Kidney epithelial cell (primary cell): Measurements from ENCODE around the gene CCDC57. TPM values are rescaled to one million over a fixed set of nuclear protein-coding genes. Genes with fewer than 3 reads are reported as not detected.
A peak's percentile ranks its signal among the peaks of the same experiment; 100 is the strongest.

Experiments used
- DNase-seq: peaks from one replicate; pipeline ENCODE4 v3.0.0-alpha.2; 2010; ENCODE audit warnings: low read depth
- H3K27me3 ChIP-seq: 2 replicates; pipeline ENCODE4 v1.6.0; 2011; ENCODE audit warnings: low read length; ENCODE audit not compliant: control insufficient read depth, insufficient read depth
- H3K36me3 ChIP-seq: 2 replicates; pipeline ENCODE4 v1.5.1; 2011; ENCODE audit warnings: low read length; ENCODE audit not compliant: control insufficient read depth, insufficient read depth
- H3K4me3 ChIP-seq: 2 replicates; pipeline ENCODE4 v1.5.1; 2011; ENCODE audit warnings: low read depth, mild to moderate bottlenecking, control low read depth, low read length
- total RNA-seq: library from RNA; depleted of rRNA; stranded (reverse); fragments of >200 nt; gene quantifications from 2 replicates; pipeline ENCODE4 v1.2.3, GENCODE V29; 2015
- TF ChIP-seq, protein P1 (sequence below): IDR thresholded peaks from 2 replicates; pipeline ENCODE4 v1.5.1; 2011; ENCODE audit warnings: mild to moderate bottlenecking, moderate library complexity, low read length, control low read depth, inconsistent platforms; ENCODE audit not compliant: insufficient read depth, poor library complexity, severe bottlenecking

Gene CCDC57
- total RNA-seq, 1 donor from 2014 or later, result 25.5 TPM

- DNase-seq, result no peak
- no peaks in the 10 kb centered on the region for H3K36me3 ChIP-seq
- H3K27me3 ChIP-seq, result no peaks in the 10 kb centered on the region
- TF ChIP-seq, protein P1, sequence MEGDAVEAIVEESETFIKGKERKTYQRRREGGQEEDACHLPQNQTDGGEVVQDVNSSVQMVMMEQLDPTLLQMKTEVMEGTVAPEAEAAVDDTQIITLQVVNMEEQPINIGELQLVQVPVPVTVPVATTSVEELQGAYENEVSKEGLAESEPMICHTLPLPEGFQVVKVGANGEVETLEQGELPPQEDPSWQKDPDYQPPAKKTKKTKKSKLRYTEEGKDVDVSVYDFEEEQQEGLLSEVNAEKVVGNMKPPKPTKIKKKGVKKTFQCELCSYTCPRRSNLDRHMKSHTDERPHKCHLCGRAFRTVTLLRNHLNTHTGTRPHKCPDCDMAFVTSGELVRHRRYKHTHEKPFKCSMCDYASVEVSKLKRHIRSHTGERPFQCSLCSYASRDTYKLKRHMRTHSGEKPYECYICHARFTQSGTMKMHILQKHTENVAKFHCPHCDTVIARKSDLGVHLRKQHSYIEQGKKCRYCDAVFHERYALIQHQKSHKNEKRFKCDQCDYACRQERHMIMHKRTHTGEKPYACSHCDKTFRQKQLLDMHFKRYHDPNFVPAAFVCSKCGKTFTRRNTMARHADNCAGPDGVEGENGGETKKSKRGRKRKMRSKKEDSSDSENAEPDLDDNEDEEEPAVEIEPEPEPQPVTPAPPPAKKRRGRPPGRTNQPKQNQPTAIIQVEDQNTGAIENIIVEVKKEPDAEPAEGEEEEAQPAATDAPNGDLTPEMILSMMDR, result no peak
- H3K4me3 ChIP-seq, result peak within 1 kb of the TSS; percentile 84
Observed at GRCh38 chr17:82228842-82229697, 16.4 kb upstream of the CCDC57 start, which contains the start of gene SLC16A3. SLC16A3 (plus strand) TSS chr17:82229042; CDS start chr17:82236009, 6,967 bp downstream.

- no peaks in the 10 kb centered on the region for H3K27me3 ChIP-seq
Observed at GRCh38 chr17:82228278-82228841, 15.7 kb upstream of the CCDC57 start.

DNA sequence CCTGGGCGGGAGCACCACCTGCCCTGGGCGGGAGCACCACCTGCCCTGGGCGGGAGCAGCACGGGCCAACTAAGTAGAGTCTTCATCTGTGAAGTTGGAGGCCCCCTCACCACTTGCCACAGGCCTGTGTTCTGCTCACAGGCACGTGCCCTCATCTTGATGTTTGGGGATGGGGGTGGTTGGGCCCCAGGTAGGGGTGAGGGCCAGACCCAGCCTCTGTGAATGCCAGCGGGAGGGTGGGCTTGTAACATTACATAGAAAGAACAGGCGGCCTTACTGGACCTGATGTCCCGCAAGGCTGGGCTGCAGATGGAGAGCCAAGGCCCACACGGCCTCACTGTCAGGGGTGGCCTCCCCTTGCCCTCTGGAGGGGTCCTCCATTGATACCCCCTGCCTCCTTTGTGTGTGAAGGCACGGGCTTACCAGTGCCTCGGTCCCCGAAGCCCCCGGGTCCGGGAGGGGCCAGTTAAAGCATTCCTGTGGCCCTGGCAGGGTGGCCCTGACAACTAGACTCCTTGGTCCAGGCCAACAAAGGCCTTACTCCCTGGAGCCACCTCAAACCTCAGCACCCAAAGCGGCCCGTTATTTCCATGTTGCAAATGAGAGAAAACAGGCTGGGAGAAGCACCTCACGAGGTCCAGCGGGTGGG is 15.1 kb upstream of the CCDC57 start:
- TF ChIP-seq, protein P1, result no peak
- DNase-seq, result no peak
- Histone ChIP-seq H3K4me3 (peak overlapping the region; percentile 84), H3K27me3 (no peaks in the 10 kb centered on the region), H3K36me3 (no peaks in the 10 kb centered on the region)

More at GRCh38 chr17:82228278-82228841, 15.7 kb upstream of the CCDC57 start:
- Histone ChIP-seq H3K36me3 (no peaks in the 10 kb centered on the region), H3K4me3 (peak overlapping the region; percentile 84)
- TF ChIP-seq, protein P1, result no peak
- DNase-seq, result no peak

DNA sequence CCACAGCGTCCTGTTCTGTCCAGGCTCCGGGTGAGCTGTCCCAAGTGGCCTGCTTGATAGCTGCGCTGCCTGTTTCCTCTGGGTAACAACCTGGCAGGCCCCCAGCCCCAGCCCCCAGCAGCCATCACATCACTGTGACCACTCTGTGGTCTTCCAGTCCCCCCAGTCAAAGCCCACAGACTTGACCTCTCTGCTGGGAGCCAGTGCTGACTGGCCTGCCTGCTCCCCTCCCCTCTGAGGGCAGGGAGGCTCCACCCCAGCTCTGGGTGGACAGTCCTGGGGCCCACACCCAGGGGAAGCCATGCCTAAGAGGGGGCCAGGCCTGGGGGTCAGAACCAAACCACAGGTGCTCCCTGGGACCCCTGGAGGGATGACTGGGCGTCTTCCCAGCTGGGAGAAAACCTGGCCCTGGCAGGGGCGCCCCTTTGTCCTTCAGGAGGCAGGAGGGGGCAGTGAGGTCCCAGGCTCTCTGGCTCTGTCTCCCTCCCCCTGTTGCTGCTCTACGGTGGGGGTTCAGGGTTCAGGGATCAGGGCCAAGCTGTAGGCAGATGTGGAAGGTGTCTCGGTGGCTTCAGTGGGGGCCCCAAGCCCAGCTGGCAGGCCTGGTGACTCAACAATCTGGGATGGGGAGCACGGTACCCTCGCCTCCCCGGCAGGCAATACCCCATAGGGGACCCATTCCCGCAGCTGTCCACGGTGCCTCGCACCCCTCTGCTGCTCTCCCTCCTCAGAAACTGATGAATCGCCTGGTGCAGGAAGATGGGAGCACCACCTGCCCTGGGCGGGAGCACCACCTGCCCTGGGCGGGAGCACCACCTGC is 14.4 kb upstream of the CCDC57 start:
- TF ChIP-seq, protein P1, result no peak
- Histone ChIP-seq H3K4me3 (no peak overlapping the region), H3K27me3 (no peaks in the 10 kb centered on the region), H3K36me3 (no peaks in the 10 kb centered on the region)
- no peak for DNase-seq

- no peaks in the 10 kb centered on the region for H3K36me3 ChIP-seq
- no peak overlapping the region for H3K4me3 ChIP-seq
- H3K27me3 ChIP-seq, result no peaks in the 10 kb centered on the region
- no peak for DNase-seq
- TF ChIP-seq, protein P1, result no peak
Observed at GRCh38 chr17:82226146-82226808, 13.6 kb upstream of the CCDC57 start.
